Psoas muscle (tissue), 8 donors: ENCODE measurements around the gene MRPS25. TPM values are rescaled to one million over a fixed set of nuclear protein-coding genes. Genes with fewer than 3 reads are reported as not detected.

Experiments used
- ATAC-seq, 4 donors: fragments of 200-7000 bp; cut with Tn5 transposase; one replicate each; pipeline ENCODE4 v1.9.1; 2020; ENCODE audit warnings: moderate library complexity in 3 of 4, mild to moderate bottlenecking in 2 of 4
- DNase-seq, 2 donors: peaks; one replicate each; pipeline ENCODE4 v3.0.0-alpha.2; 2020
- H3K27ac ChIP-seq: fragments of 200-600 bp; one replicate; pipeline ENCODE4 v1.8.0; 2022
- H3K27me3 ChIP-seq, 3 donors: fragments of 200-600 bp in 1 of 3; one replicate each; pipeline versions ENCODE4 v1.6.1 to v1.8.0; 2013 to 2022; ENCODE audit warnings: low read length in 2 of 3, mild to moderate bottlenecking in 2 of 3, moderate library complexity in 1 of 3; ENCODE audit not compliant: insufficient read depth in 3 of 3
- H3K36me3 ChIP-seq, 2 donors: fragments of 200-600 bp in 1 of 2; one replicate each; pipeline versions ENCODE4 v1.6.1 to v1.8.0; 2013 to 2022; ENCODE audit warnings: low read depth in 1 of 2, mild to moderate bottlenecking in 1 of 2, moderate library complexity in 1 of 2; ENCODE audit not compliant: insufficient read depth in 1 of 2
- H3K4me1 ChIP-seq: fragments of 200-600 bp; one replicate; pipeline ENCODE4 v1.8.0; 2022
- H3K4me3 ChIP-seq: fragments of 200-600 bp; one replicate; pipeline ENCODE4 v1.8.0; 2022; ENCODE audit warnings: mild to moderate bottlenecking
- H3K9me3 ChIP-seq: fragments of 200-600 bp; one replicate; pipeline ENCODE4 v1.8.0; 2022
- CTCF ChIP-seq: fragments of 200-600 bp; IDR thresholded peaks from one replicate; pipeline ENCODE4 v1.8.0; 2022; ENCODE audit warnings: antibody characterized with exemption
- WGBS, 3 donors: extraction: QIAGEN DNeasy Blood & Tissue Kit; methylation state at CpG; one replicate each; pipeline versions ENCODE4 v1.1.6 to v1.1.7; 2013; 5-methylcytosine and 5-hydroxymethylcytosine counted together
- intact Hi-C, 2 donors: fragments of 100-400 bp; cut with DNase I; formaldehyde crosslinking; loops; one replicate each; pipeline versions ENCODE4 v1.11.0 to v1.14.2; 2022
- polyA plus RNA-seq, 3 donors: library from polyadenylated mRNA; stranded (reverse); fragments of 200-250 nt; gene quantifications; one replicate each; pipeline ENCODE4 v1.2.3, GENCODE V29; 2013
- total RNA-seq, 4 donors: library from RNA; stranded (reverse); fragmentation: NEBNext Ultra II Directional in 2 of 4; extraction: Animal tissue kit (Norgen Biotek cat#: 25700) in 2 of 4; gene quantifications; one replicate each; pipeline versions ENCODE4 v1.2.1 to v1.2.4, GENCODE V29; 2021 to 2023
- donor health status: healthy with polysubstance abuse.
- donor health status: DM: no; HTN: no; CAD: no; lungs with moderate emphysema.
- donor health status: Bipolar disorder and iron deficiency.
- donor health status: healthy.
- donor health status: DM: yes; HTN: yes; CAD: no.
- donor health status: DM: no; HTN: no; CAD: no.
- donor health status: DM: no; HTN: no; CAD: no.
- donor health status: DM: yes; HTN: yes; CAD: no.

The MRPS25 gene
- total and polyA plus RNA-seq, 7 donors: 60.6 to 145 (median 74.2) TPM

GRCh38 chr3:15053541-15053940 lies 11.6 kb downstream of the MRPS25 start:
- ATAC-seq: no peak

DNA sequence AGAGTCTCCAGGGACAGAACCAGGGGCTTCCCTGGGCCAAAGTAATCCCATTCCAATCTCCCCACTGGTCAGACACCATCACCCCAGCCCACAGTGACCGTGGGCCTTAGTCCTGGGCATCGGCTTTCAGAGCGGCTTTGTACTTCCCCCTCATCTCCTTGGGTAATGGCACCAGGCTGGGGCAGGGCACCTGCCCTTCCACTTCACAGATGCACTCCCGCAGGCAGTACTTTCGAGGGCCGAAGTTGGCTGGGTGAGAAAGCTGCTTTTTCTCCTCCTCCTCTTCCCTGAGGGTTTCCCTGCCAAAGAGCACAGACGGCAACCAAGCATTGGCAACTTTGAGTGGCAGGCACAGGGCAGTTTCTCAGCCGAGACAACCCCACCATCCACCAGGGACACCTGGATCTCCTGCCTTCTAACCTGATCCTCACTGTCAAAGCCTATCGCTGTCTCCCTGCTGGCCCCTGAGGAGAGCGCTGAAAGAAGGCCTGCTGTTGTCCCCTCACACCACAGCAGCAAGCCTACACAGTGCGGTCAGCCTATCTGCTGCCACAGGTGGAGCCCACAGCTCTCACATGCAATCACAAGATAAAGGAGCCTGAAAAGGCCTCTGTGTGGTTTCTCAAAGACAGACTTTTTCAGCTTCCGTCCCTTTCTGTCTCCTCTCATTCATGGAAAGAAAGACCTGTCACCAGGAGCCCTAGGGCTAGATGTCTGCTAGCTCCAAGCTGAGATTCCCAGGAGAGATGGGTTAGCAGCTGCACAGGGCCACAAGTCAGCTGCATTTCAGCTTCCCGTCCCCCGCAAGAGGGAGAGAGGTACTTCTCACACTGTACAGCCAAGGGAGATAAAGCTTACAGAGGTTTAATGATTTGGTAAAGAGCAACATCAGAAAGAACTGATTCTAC lies 12.5 kb downstream of the MRPS25 start:
- Histone ChIP-seq H3K27ac (no peak overlapping the region), H3K27me3 (no peaks in the 10 kb centered on the region), H3K36me3 (peaks cover 20 to 80% of the 10 kb centered on the region in 2 donors), H3K4me3 (no peak overlapping the region), H3K9me3 (no peaks in the 10 kb centered on the region), H3K4me1 (no peaks in the 10 kb centered on the region)
- 85 to 89% (median 88%) methylated on average over 14 of the region's 14 CpGs for WGBS, 3 donors
- DNase-seq (no peak), ATAC-seq (no peak)
- no peak for TF ChIP-seq CTCF
- intact Hi-C loops: loop anchor here in 1 of 2 donors (5.0 to 10.0 kb wide), 3 partner anchors 105 to 398 kb away; partner anchors contain the start of genes CCDC174 and NR2C2

More at GRCh38 chr3:15053541-15053940, 11.6 kb downstream of the MRPS25 start:
- Histone ChIP-seq H3K36me3 (peaks cover 20 to 80% of the 10 kb centered on the region in 2 donors), H3K4me1 (no peaks in the 10 kb centered on the region), H3K27ac (no peak overlapping the region), H3K4me3 (no peak overlapping the region), H3K9me3 (no peaks in the 10 kb centered on the region), H3K27me3 (no peaks in the 10 kb centered on the region)
- no peak for DNase-seq
- no peak for TF ChIP-seq CTCF
- intact Hi-C loops: loop anchor here in 1 of 2 donors (5.0 to 10.0 kb wide), 3 partner anchors 106 to 399 kb away; partner anchors contain the start of genes CCDC174 and NR2C2
- WGBS, 3 donors: 96 to 98% (median 97%) methylated on average over 4 of the region's 4 CpGs

GRCh38 chr3:15051531-15051930 lies 13.6 kb downstream of the MRPS25 start:
- intact Hi-C loops: loop anchor here in 1 of 2 donors (5.0 to 10.0 kb wide), 3 partner anchors 104 to 397 kb away; partner anchors contain the start of genes CCDC174 and NR2C2

GRCh38 chr3:15050405-15051092 lies 14.6 kb downstream of the MRPS25 start:
- Histone ChIP-seq H3K27ac (no peak overlapping the region), H3K9me3 (no peaks in the 10 kb centered on the region), H3K36me3 (peaks cover 26 to 83% of the 10 kb centered on the region in 2 donors), H3K4me1 (no peaks in the 10 kb centered on the region), H3K4me3 (no peak overlapping the region), H3K27me3 (no peaks in the 10 kb centered on the region)
- DNase-seq: no peak
- ATAC-seq: no peak
- TF ChIP-seq CTCF: no peak
- intact Hi-C loops: loop anchor here in 1 of 2 donors (5.0 to 10.0 kb wide), 3 partner anchors 103 to 396 kb away; partner anchors contain the start of genes CCDC174 and NR2C2
- 73 to 84% (median 80%) methylated on average over 3 of the region's 3 CpGs for WGBS, 3 donors

More at GRCh38 chr3:15051531-15051930, 13.6 kb downstream of the MRPS25 start:
- Histone ChIP-seq H3K4me3 (no peak overlapping the region), H3K36me3 (peaks cover 19 to 80% of the 10 kb centered on the region in 2 donors), H3K27ac (no peak overlapping the region), H3K9me3 (no peaks in the 10 kb centered on the region), H3K4me1 (no peaks in the 10 kb centered on the region), H3K27me3 (no peaks in the 10 kb centered on the region)
- ATAC-seq (peak; percentile 58 to 85 (median 80)), DNase-seq (peak in 1 of 2 donors; percentile 63)
- WGBS, 3 donors: 55 to 92% (median 67%) methylated on average over 1 of the region's 1 CpG
- TF ChIP-seq CTCF: peak; percentile 30
